ENCODE data around the gene SAMD4A.

GRCh38 chr14:54629183-54629582, 62.3 kb downstream of the SAMD4A start:
- TF ChIP-seq CTCF (IDR thresholded peaks at IDR 0.05; ENCODE audit: insufficient read depth, low read length, poor library complexity, severe bottlenecking) (no peak), EZH2phosphoT487 (conservative IDR thresholded peaks at IDR 0.05; ENCODE audit: low read length) (no peak)

Measured in SU-DHL-6 (cell line).